IPS-20b (cell line): Measurements from ENCODE around the gene ARHGAP24.

ENCODE experiments used
- H3K27ac ChIP-seq: one replicate; pipeline ENCODE4 v1.5.1; 2013; ENCODE audit warnings: low read length
- H3K27me3 ChIP-seq: 2 replicates; pipeline ENCODE4 v1.6.1; 2013; ENCODE audit warnings: mild to moderate bottlenecking, low read length, inconsistent platforms; ENCODE audit not compliant: insufficient read depth
- H3K36me3 ChIP-seq: 2 replicates; pipeline ENCODE4 v1.6.1; 2013; ENCODE audit warnings: low read depth, mild to moderate bottlenecking, inconsistent platforms, low read length, moderate library complexity; ENCODE audit not compliant: insufficient read depth
- H3K4me1 ChIP-seq: 2 replicates; pipeline ENCODE4 v1.6.1; 2013; ENCODE audit warnings: mild to moderate bottlenecking, control low read depth, inconsistent platforms, low read length, moderate library complexity; ENCODE audit not compliant: insufficient read depth
- H3K4me3 ChIP-seq: 2 replicates; pipeline ENCODE4 v1.5.1; 2013; ENCODE audit warnings: mild to moderate bottlenecking, low read length, inconsistent platforms
- H3K9ac ChIP-seq: 2 replicates; pipeline ENCODE4 v1.6.1; 2013; ENCODE audit warnings: low read depth, mild to moderate bottlenecking, inconsistent platforms, low read length, moderate library complexity
- H3K9me3 ChIP-seq: 2 replicates; pipeline ENCODE4 v1.6.1; 2013; ENCODE audit warnings: mild to moderate bottlenecking, low read depth, low read length, inconsistent platforms; ENCODE audit not compliant: insufficient read depth

Gene ARHGAP24

DNA sequence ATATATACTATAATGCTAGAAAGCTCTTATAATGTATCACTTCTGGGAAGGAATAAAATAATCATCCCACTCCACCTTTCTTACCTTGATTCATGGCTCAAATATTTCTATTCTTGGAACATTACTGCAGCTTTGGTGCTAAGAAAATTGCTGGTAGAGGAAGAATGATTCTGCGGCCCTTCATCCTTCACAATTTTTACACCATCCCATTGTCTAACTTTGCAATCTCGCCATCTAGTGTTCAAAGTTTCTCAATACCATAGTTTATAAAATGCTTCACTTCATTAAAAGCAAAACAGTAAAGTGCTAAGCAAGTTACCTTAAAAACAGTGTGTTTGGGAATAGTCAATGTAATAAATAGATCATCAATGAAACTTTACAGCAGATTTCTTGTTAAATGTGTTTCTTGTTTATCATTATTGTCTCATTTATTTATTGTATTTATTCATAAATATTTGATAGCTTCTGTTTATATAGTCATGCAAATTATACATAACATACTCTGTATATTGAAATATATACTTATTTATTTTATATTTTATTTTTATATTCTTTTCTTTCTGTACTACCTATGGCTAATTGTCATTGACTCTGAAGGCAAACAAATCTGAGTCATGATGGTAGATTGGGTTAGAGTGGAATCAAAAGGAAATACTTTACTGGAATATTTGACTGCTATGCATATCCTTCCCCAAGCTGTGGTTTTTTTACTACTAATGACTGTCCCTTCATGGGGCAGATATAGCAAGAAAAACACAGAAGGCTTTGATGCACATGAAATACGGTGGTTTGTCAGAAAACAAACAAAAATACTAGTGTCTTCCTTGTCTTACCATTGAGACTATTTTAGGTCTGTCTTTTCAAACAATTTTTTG lies 494.2 kb downstream of the ARHGAP24 start:
- no peaks in the 10 kb centered on the region for H3K4me1 ChIP-seq
- H3K27ac ChIP-seq: no peak overlapping the region
- no peak overlapping the region for H3K9ac ChIP-seq
- no peak overlapping the region for H3K4me3 ChIP-seq
- no peaks in the 10 kb centered on the region for H3K9me3 ChIP-seq
- no peaks in the 10 kb centered on the region for H3K27me3 ChIP-seq
- H3K36me3 ChIP-seq: no peaks in the 10 kb centered on the region

DNA sequence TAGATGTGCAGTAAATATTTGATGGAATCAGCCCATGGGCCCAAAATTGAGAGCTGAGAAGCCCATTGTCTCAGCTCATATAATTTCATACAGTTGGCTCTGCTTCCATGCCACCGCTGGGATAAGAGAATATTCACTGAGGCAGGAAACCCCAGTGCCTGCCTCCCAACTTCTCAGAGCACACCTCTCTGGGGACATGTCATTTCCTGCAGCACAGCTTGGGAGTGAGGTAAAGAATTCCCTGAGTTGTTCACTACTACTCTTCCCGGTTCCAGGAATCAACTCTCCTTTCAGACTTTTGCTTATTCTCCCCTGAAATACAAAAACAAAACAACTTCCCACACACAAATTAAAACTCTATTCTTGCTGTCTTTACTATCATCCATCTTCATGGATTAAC lies 495.6 kb downstream of the ARHGAP24 start:
- no peak overlapping the region for H3K27ac ChIP-seq
- H3K9me3 ChIP-seq: no peaks in the 10 kb centered on the region
- no peak overlapping the region for H3K9ac ChIP-seq
- H3K4me3 ChIP-seq: no peak overlapping the region
- no peaks in the 10 kb centered on the region for H3K27me3 ChIP-seq
- no peaks in the 10 kb centered on the region for H3K36me3 ChIP-seq
- no peaks in the 10 kb centered on the region for H3K4me1 ChIP-seq

DNA sequence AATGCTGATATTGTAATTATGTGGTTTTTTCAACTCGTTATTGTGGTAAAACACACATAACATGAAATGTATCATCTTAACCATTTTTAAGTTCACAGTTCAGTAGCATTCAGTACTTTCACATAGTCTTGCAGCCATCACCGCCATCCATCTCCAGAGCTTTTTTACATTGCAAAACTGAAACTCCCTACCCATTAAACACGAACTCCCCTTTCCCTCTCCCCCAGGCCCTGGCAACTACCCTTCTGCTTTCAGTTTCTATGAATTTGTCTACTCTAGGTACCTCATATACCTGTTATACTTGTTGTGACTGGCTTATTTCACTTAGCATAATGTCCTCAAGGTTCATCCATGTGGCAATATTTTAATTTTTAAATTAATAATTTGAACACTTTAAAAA lies 504.3 kb downstream of the ARHGAP24 start:
- Histone ChIP-seq H3K4me1 (no peaks in the 10 kb centered on the region), H3K9me3 (no peaks in the 10 kb centered on the region; the same call in 1 of the 2 replicates), H3K27me3 (no peaks in the 10 kb centered on the region), H3K27ac (no peak overlapping the region), H3K9ac (no peak overlapping the region), H3K4me3 (no peak overlapping the region), H3K36me3 (no peaks in the 10 kb centered on the region)

DNA sequence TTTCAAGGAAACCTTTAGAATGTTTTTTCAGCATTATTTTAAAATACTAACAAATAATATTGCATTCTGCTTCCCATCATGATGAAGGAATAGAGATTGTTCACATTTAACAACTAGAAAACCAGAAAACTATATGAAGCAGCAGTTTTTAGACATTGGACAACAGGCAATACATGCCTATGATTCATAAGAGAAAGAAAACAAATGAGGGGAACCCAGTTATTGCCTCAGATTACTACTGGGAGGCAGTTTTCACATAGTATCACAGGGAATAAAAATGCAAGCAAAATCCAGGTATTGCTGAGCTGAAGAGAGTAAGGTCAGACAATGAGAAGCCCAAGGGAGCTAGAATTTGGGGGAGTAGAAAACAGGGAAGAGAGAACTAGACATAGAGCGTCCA lies 511.3 kb downstream of the ARHGAP24 start:
- no peaks in the 10 kb centered on the region for H3K36me3 ChIP-seq
- H3K4me3 ChIP-seq: no peak overlapping the region
- H3K27ac ChIP-seq: no peak overlapping the region
- H3K9ac ChIP-seq: no peak overlapping the region
- H3K4me1 ChIP-seq: no peaks in the 10 kb centered on the region
- no peaks in the 10 kb centered on the region for H3K27me3 ChIP-seq
- H3K9me3 ChIP-seq: no peaks in the 10 kb centered on the region; the same call in 1 of the 2 replicates

DNA sequence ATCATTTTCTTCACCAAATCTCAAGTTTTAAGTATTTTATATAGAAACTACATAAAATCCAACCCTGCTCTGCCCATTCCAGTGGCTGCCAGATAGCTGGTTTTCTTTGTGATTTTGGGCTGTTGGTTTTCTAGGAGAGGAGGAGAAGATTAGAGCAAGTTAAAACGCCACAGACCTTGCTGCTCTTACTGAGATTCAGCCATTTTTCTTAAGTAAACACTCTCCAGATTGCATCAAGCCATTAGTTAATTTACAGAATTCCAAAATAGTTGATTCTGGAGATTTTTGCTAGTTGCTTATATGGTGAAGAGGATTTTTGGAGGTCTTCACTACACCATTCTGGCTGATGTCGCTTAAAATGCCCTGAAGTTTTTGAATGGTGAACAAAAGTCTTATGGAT lies 518.7 kb downstream of the ARHGAP24 start:
- Histone ChIP-seq H3K4me3 (no peak overlapping the region), H3K4me1 (no peaks in the 10 kb centered on the region), H3K9me3 (no peaks in the 10 kb centered on the region), H3K27ac (no peak overlapping the region), H3K27me3 (no peaks in the 10 kb centered on the region), H3K9ac (no peak overlapping the region), H3K36me3 (no peaks in the 10 kb centered on the region)

DNA sequence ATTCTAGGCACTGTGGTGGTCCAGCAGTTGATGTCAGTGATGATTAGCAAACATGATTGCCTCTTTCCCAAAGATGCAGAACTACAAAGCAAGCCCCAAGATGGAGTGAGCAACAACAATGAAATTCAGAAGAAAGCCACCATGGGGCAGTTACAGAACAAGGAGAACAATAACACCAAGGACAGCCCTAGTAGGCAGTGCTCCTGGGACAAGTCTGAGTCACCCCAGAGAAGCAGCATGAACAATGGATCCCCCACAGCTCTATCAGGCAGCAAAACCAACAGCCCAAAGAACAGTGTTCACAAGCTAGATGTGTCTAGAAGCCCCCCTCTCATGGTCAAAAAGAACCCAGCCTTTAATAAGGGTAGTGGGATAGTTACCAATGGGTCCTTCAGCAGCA lies 519.6 kb downstream of the ARHGAP24 start:
- Histone ChIP-seq H3K27me3 (no peaks in the 10 kb centered on the region), H3K4me3 (no peak overlapping the region), H3K9ac (no peak overlapping the region), H3K4me1 (no peaks in the 10 kb centered on the region), H3K27ac (no peak overlapping the region), H3K9me3 (no peaks in the 10 kb centered on the region), H3K36me3 (no peaks in the 10 kb centered on the region)

DNA sequence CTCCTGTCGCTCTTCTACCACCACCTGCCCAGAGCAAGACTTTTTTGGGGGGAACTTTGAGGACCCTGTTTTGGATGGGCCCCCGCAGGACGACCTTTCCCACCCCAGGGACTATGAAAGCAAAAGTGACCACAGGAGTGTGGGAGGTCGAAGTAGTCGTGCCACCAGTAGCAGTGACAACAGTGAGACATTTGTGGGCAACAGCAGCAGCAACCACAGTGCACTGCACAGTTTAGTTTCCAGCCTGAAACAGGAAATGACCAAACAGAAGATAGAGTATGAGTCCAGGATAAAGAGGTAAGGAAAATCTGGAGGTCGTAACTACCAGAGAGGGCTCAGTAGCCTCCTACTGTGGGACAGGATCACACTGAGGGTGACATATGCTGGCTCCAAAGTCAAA lies 520.4 kb downstream of the ARHGAP24 start:
- Histone ChIP-seq H3K9ac (no peak overlapping the region), H3K27me3 (no peaks in the 10 kb centered on the region), H3K9me3 (no peaks in the 10 kb centered on the region), H3K4me3 (no peak overlapping the region), H3K36me3 (no peaks in the 10 kb centered on the region), H3K4me1 (no peaks in the 10 kb centered on the region), H3K27ac (no peak overlapping the region)

DNA sequence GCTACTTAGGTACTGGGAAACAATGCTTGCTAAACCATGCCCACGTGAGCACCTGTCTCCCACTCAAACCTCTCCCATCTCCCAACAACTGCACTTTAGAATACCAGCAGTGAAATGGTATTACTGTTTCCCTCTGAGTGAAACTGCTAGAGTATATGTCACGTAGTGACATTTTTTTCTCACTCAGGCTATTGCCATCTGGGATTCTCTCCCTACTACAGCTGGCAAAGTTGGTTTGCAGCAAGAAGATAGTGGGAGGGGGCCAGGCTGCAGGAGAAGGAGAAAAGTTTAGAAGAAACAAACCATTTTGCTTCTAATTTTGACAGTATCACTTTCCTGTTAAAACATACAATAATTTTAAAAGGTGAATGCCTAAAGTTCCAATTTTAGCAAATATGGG lies 526.6 kb downstream of the ARHGAP24 start:
- Histone ChIP-seq H3K9me3 (no peaks in the 10 kb centered on the region), H3K4me3 (no peak overlapping the region), H3K27me3 (no peaks in the 10 kb centered on the region)

DNA sequence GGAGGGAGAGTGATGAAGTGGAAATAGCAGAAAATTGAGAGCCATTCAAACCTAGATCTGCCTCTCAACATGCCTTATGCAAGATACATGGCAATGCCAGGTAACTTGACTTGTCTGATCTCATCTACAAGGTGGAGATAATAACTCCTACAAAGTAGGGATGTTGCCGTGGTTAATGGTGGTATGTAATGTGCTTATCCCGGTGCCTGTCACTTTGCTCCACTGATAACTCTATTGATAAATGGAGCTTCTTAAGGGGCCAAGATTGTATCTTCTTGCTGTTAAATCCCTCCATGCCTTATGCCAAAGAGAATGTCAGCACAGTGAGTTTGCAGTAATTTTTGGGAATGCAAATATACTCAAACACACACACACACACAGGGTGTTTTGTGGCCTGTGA lies 529.1 kb downstream of the ARHGAP24 start:
- H3K9ac ChIP-seq: no peak overlapping the region
- H3K36me3 ChIP-seq: no peaks in the 10 kb centered on the region
- no peaks in the 10 kb centered on the region for H3K27me3 ChIP-seq
- no peak overlapping the region for H3K4me3 ChIP-seq
- H3K27ac ChIP-seq: no peak overlapping the region
- no peaks in the 10 kb centered on the region for H3K9me3 ChIP-seq
- no peaks in the 10 kb centered on the region for H3K4me1 ChIP-seq

More for the DNA sequence above, 526.6 kb downstream of the ARHGAP24 start:
- H3K4me1 ChIP-seq: no peaks in the 10 kb centered on the region
- no peaks in the 10 kb centered on the region for H3K36me3 ChIP-seq
- no peak overlapping the region for H3K9ac ChIP-seq
- H3K27ac ChIP-seq: no peak overlapping the region

DNA sequence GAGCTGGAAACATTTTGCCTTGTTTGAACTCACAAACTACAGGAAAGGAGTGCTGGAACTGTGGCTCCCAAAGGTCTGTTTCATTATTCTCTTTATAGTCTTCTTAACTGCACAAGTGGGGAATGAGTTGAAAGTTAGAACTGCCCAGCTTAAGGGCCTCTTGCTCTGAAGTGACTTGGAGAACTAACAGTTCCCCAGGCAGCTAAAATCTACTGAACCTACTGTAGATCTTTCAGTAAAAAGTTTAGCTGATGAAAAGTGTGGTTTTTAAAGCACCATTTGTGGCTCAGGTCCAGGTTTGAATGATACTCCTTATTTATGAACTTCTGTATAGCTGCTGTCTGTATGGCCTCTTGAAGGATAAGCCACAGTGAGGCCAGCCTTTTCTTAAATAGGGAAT lies 531.1 kb downstream of the ARHGAP24 start:
- Histone ChIP-seq H3K36me3 (no peaks in the 10 kb centered on the region), H3K9me3 (no peaks in the 10 kb centered on the region), H3K27me3 (no peaks in the 10 kb centered on the region), H3K9ac (no peak overlapping the region), H3K27ac (no peak overlapping the region), H3K4me3 (no peak overlapping the region), H3K4me1 (no peaks in the 10 kb centered on the region)

DNA sequence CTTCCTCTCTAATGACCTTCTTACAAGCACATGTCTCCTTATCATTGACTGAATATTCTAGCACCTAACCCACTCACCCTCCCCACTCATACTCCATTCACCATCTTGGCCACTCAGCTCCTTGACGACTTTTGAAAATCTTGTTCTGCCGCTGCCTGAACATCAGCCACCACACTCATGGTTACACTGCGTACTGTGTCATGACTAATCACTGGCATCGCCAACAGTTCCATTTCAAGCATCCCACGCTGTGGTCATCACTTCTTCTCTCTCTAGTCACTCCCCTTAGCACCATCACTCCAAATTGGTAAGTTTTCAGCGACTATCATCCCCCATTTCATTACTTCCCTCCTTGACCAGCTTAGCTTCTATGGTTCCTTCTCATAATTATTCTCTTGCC lies 532.1 kb downstream of the ARHGAP24 start:
- Histone ChIP-seq H3K36me3 (no peaks in the 10 kb centered on the region), H3K27me3 (no peaks in the 10 kb centered on the region), H3K4me1 (no peaks in the 10 kb centered on the region), H3K9ac (no peak overlapping the region), H3K27ac (no peak overlapping the region), H3K4me3 (no peak overlapping the region), H3K9me3 (no peaks in the 10 kb centered on the region)

DNA sequence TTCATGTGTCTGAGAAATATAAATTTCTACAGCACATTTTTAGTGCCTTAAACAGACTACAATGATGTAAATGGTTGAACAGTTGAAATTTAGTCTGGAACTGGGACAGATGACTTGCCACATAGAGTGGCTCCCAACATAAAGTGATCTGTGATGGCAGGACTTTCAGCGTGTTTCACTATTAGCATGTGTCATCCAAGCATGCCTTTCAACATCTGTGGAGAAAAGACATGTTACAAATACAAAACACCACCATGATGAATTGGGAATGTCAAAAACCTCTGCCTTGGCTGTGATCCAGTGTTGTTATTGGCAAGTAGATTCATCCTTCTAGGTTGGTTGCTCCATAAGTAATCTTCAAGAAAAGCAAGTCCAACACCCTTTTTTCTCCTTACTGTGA lies 536.2 kb downstream of the ARHGAP24 start:
- no peaks in the 10 kb centered on the region for H3K36me3 ChIP-seq
- H3K9ac ChIP-seq: no peak overlapping the region
- H3K4me3 ChIP-seq: no peak overlapping the region
- no peaks in the 10 kb centered on the region for H3K27me3 ChIP-seq
- no peaks in the 10 kb centered on the region for H3K9me3 ChIP-seq
- H3K27ac ChIP-seq: no peak overlapping the region
- peaks cover 11% of the 10 kb centered on the region; the same call in 1 of the 2 replicates for H3K4me1 ChIP-seq
